Testis (tissue), 3 donors: ENCODE data around the gene CLCF1. TPM values are rescaled to one million over a fixed set of nuclear protein-coding genes. Genes with fewer than 3 reads are reported as not detected.

Experiments
- DNase-seq: peaks from one replicate; pipeline ENCODE4 v3.0.0-alpha.2; 2019
- H3K27ac ChIP-seq, 2 donors: fragments of 200-600 bp; sonication (generic); one replicate each; pipeline ENCODE4 v1.5.1; 2019
- H3K27me3 ChIP-seq: fragments of 200-600 bp; sonication (generic); one replicate; pipeline ENCODE4 v1.5.1; 2019
- H3K36me3 ChIP-seq: fragments of 200-600 bp; sonication (generic); one replicate; pipeline ENCODE4 v1.5.1; 2017; ENCODE audit warnings: low read depth; ENCODE audit errors: missing control alignments
- H3K4me1 ChIP-seq: fragments of 200-600 bp; sonication (generic); one replicate; pipeline ENCODE4 v1.5.1; 2019
- H3K4me3 ChIP-seq, 2 donors: fragments of 200-600 bp; sonication (generic); one replicate each; pipeline ENCODE4 v1.5.1; 2017 to 2019
- H3K9me3 ChIP-seq: fragments of 200-600 bp; sonication (generic); one replicate; pipeline ENCODE4 v1.5.1; 2017
- POLR2A ChIP-seq: fragments of 450-650 bp; IDR thresholded peaks from one replicate; pipeline ENCODE4 v1.6.1; 2017; ENCODE audit warnings: antibody characterized with exemption, mild to moderate bottlenecking, moderate library complexity
- WGBS, 2 donors: methylation state at CpG; one replicate each; pipeline ENCODE4 v1.1.5; 2018; 5-methylcytosine and 5-hydroxymethylcytosine counted together
- intact Hi-C: fragments of 100-400 bp; cut with DNase I; formaldehyde crosslinking; loops from one replicate; pipeline ENCODE4 v1.15.1; 2023; ENCODE audit warnings: low total_unique reads
- polyA plus RNA-seq: library from polyadenylated mRNA; stranded (reverse); fragments of 350-450 nt; fragmentation: Illumina TruSeq; extraction: RNeasy Lipid Tissue Mini Kit (QIAGEN cat#74804); gene quantifications from one replicate; pipeline ENCODE4 v1.2.3, GENCODE V29; 2014; ENCODE audit warnings: low read depth, low replicate concordance; ENCODE audit not compliant: insufficient read depth
- total RNA-seq, 2 donors: library from RNA; depleted of rRNA; stranded (reverse); fragments of >200 nt; gene quantifications; one replicate each; pipeline ENCODE4 v1.2.3, GENCODE V29; 2016
- TF ChIP-seq, protein P1 (sequence below), 3 experiments: fragments of 450-650 bp in 2 of 3; fragments of 200-600 bp in 1 of 3; sonication (generic) in 1 of 3; IDR thresholded peaks; one replicate each; pipeline ENCODE4 v1.5.1; 2016 to 2019; ENCODE audit warnings: antibody characterized with exemption in 3 of 3, mild to moderate bottlenecking in 2 of 3, moderate library complexity in 1 of 3

The CLCF1 gene
- total and polyA plus RNA-seq, 3 donors from 2014 or later = 2.7 to 6.8 (median 3.7) TPM

DNA sequence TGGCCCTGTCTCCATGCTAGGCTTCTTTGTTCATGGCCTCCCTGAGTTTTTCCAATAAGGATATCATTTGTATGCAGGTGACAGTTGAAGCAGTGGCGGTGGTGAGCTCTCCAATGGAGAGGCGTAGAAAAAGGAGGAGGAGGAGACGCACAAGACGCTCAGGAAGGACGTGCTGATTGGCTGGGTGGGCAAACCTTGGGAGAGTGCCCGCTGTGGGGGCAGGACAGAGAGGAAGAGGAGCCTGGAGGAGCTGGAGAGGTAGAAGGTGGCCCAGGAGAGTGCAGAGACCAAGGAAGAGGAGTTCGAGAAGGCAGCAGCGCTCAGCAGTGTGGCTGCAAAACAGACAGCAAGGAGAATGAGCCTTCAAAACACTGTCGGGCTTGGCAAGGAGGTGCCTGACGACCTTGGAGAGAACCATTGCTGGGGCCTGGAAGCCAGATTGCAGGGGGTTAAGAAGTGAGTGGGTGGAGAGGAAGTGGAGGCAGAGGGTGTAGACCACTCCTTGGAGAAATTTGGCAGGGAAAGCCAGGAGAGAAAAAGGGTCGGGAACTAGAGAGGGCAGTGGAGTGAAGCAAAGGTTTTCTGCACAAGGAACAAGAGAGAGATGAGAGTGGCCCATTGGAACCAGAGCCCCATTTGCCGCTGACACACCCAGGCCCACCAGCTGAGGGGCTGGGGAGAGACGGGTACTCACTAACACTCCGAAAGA lies 7.5 kb downstream of the CLCF1 start:
- Histone ChIP-seq H3K36me3 (no peaks in the 10 kb centered on the region), H3K4me1 (peaks cover 25% of the 10 kb centered on the region), H3K9me3 (no peaks in the 10 kb centered on the region), H3K4me3 (no peak overlapping the region), H3K27me3 (no peaks in the 10 kb centered on the region), H3K27ac (peak overlapping the region in 1 of 2 donors; percentile 25)
- no peak for DNase-seq
- TF ChIP-seq POLR2A = no peak
- TF ChIP-seq, protein P1, sequence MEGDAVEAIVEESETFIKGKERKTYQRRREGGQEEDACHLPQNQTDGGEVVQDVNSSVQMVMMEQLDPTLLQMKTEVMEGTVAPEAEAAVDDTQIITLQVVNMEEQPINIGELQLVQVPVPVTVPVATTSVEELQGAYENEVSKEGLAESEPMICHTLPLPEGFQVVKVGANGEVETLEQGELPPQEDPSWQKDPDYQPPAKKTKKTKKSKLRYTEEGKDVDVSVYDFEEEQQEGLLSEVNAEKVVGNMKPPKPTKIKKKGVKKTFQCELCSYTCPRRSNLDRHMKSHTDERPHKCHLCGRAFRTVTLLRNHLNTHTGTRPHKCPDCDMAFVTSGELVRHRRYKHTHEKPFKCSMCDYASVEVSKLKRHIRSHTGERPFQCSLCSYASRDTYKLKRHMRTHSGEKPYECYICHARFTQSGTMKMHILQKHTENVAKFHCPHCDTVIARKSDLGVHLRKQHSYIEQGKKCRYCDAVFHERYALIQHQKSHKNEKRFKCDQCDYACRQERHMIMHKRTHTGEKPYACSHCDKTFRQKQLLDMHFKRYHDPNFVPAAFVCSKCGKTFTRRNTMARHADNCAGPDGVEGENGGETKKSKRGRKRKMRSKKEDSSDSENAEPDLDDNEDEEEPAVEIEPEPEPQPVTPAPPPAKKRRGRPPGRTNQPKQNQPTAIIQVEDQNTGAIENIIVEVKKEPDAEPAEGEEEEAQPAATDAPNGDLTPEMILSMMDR (IDR thresholded peaks at IDR 0.05) = no peak
- 43 to 51% methylated on average over 14 of the region's 14 CpGs for WGBS, 2 donors
- intact Hi-C loops = no loop called here

DNA sequence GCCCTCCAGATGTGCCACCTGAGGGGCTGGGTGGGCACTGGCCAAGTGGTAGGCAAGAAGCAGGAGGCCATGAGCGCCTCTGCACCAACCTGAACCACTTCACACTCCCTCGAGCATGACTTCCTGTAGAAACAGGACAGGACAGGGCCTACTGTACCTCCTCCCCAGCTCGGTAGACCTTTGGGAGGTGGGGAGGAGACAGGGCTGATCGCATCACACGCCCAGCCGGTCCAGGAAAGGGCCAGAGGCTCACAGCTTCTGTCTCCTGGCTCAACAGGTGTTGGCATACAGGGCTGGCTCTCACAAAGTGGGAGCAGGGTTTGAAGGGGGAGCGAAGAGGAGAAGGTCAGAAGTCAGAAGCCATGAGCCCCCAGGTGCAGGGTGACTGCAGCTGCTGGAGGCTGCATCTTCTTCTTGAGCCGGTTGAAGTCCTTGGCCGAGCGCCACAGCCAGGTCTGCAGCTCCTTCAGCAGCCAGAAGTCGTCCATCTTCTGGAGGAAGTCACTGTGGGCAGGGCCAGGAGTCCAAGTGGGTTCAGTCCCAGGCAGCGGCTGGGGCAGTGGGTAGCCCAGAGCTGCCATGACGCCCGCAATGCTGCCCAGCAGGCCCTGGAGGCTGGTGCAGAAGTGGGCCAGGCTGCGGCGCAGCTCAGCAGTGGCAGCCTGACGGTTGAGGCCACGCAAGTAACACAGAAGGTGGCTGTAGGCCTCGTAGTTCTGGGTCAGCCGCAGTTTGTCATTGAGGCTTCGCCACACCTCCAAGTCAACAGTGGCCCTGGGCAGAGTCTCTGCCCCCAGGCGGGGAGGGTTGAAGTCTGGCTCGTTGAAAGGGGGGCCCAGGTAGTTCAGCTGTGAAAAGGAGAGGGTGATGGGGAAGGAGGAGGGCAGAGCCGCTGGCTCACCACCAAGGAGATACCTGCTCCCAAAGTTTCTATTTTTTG lies 8.3 kb downstream of the CLCF1 start:
- Histone ChIP-seq H3K4me1 (peaks cover 23% of the 10 kb centered on the region), H3K4me3 (no peak overlapping the region), H3K9me3 (no peaks in the 10 kb centered on the region), H3K36me3 (no peaks in the 10 kb centered on the region), H3K27ac (no peak overlapping the region), H3K27me3 (no peaks in the 10 kb centered on the region)
- intact Hi-C loops = no loop called here
- no peak for DNase-seq
- no peak for TF ChIP-seq POLR2A
- TF ChIP-seq, protein P1 (IDR thresholded peaks at IDR 0.05) = no peak
- WGBS, 2 donors = 89 to 91% methylated on average over 15 to 24 of the region's 24 CpGs

DNA sequence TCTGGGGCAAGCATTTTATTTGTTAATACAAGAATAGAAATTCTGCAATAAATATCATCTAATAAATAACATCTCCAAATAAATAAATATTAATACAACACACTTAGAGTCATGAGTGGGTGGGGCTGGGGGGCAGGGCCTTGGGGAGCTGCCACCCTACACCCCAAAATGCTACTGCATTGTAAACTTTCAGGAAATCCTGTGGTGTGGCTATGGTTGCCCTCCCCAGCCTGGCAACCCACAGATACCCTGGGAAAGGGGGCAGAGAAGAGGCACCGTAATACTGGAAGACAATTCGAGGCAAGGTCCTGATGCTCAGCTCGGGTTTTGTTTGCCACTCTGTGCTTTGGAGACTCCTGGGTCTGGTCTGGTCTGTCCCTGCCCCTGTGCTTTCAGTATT lies 9.2 kb downstream of the CLCF1 start:
- Histone ChIP-seq H3K36me3 (no peaks in the 10 kb centered on the region), H3K27ac (no peak overlapping the region), H3K27me3 (no peaks in the 10 kb centered on the region), H3K4me1 (peaks cover 18% of the 10 kb centered on the region), H3K9me3 (no peaks in the 10 kb centered on the region), H3K4me3 (no peak overlapping the region)
- no peak for DNase-seq
- intact Hi-C loops = no loop called here
- 94% methylated on average over 3 of the region's 3 CpGs for WGBS, 2 donors
- no peak for TF ChIP-seq POLR2A
- TF ChIP-seq, protein P1 (IDR thresholded peaks at IDR 0.05) = no peak

DNA sequence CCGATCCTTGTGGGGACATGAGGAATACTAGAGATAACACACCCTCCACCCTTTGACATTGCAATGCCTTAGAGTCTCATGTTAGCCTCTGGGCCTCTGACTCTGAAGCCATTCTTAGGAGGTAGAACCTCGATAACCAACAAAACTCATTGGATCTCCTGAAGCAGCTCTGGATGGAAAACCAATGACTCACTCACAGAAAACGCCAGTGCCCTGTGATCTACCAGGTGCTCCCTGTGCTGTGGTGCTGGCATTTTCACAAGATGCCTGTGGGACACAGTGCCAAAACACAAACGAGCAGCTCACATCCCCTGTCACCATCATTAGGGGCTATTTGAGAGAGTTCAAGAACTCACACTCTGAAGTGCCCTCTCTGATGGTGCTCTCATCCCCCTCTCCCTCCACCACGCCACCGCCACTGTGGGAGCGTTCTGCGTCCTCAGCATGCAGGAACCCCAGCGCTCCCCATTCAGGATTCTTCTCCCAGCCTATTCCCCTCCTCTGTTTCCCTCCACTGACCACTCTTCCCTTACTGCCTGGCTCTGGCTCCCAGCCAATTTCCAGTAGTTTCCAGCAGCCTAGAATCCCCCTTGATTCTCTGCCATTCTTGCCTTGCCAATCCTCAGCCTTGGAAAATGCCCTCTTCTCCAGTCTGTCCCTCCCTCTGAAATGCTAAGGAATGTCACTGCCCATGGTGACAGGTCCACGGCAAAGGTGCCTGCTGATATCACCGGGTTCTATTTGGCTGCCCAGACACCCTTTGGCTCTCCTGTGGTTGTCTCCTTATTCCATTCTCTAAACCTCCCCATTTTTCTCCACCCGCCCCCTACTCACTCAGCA lies 15.3 kb downstream of the CLCF1 start:
- TF ChIP-seq, protein P1 (IDR thresholded peaks at IDR 0.05) = no peak
- TF ChIP-seq POLR2A = no peak
- intact Hi-C loops = no loop called here
- H3K36me3 ChIP-seq = no peaks in the 10 kb centered on the region
- no peak for DNase-seq
- H3K9me3 ChIP-seq = no peaks in the 10 kb centered on the region
- H3K27ac ChIP-seq = no peak overlapping the region
- H3K4me3 ChIP-seq = no peak overlapping the region
- H3K4me1 ChIP-seq = peaks cover 27% of the 10 kb centered on the region
- H3K27me3 ChIP-seq = no peaks in the 10 kb centered on the region
- WGBS, 2 donors = 83 to 85% methylated on average over 12 of the region's 12 CpGs
